Transverse colon (tissue), 4 donors: ENCODE measurements around the gene TIMP1. TPM values are rescaled to one million over a fixed set of nuclear protein-coding genes. Genes with fewer than 3 reads are reported as not detected.

ENCODE experiments used
- DNase-seq: peaks from one replicate; pipeline ENCODE4 v3.0.0-alpha.2; 2019
- H3K27ac ChIP-seq, 4 donors: fragments of 200-600 bp; sonication (generic); 2 replicates each; pipeline ENCODE4 v1.5.1; 2016 to 2018; ENCODE audit warnings: inconsistent platforms in 4 of 4
- H3K27me3 ChIP-seq: fragments of 200-600 bp; sonication (generic); 2 replicates; pipeline ENCODE4 v1.5.1; 2017; ENCODE audit warnings: inconsistent platforms
- H3K36me3 ChIP-seq, 4 donors: fragments of 200-600 bp; sonication (generic); 2 replicates each; pipeline ENCODE4 v1.5.1; 2017 to 2019; ENCODE audit warnings: inconsistent platforms in 4 of 4
- H3K4me1 ChIP-seq, 4 donors: fragments of 200-600 bp; sonication (generic); 2 replicates each; pipeline ENCODE4 v1.5.1; 2017 to 2020; ENCODE audit warnings: inconsistent platforms in 4 of 4
- H3K4me3 ChIP-seq, 4 donors: fragments of 200-600 bp; sonication (generic); 1 replicate in 1 of 4; 2 replicates in 3 of 4; pipeline versions ENCODE4 v1.5.1 to v1.6.1; 2017 to 2019; ENCODE audit warnings: inconsistent platforms in 4 of 4
- H3K9me3 ChIP-seq, 2 donors: fragments of 200-600 bp; sonication (generic); 2 replicates each; pipeline ENCODE4 v1.5.1; 2017 to 2019; ENCODE audit warnings: inconsistent platforms in 2 of 2
- CTCF ChIP-seq, 5 experiments: fragments of 200-600 bp in 3 of 5; fragments of 450-650 bp in 2 of 5; sonication (generic) in 3 of 5; IDR thresholded peaks; 1 replicate in 2 of 5; 2 replicates in 3 of 5; pipeline ENCODE4 v1.5.1; 2016 to 2017; ENCODE audit warnings: antibody characterized with exemption in 5 of 5, inconsistent platforms in 3 of 5, mild to moderate bottlenecking in 2 of 5, moderate library complexity in 1 of 5
- EP300 ChIP-seq: sonication (generic); formaldehyde crosslinking; IDR thresholded peaks from one replicate; pipeline ENCODE4 v1.6.1; 2017; ENCODE audit warnings: antibody characterized with exemption, low read depth
- POLR2A ChIP-seq: fragments of 450-650 bp; IDR thresholded peaks from one replicate; pipeline ENCODE4 v1.6.1; 2016; ENCODE audit warnings: antibody characterized with exemption, mild to moderate bottlenecking, moderate library complexity
- POLR2AphosphoS5 ChIP-seq, 3 donors: sonication (generic); formaldehyde crosslinking; IDR thresholded peaks; one replicate each; pipeline ENCODE4 v1.6.1; 2016; ENCODE audit warnings: antibody characterized with exemption in 3 of 3
- WGBS, 2 donors: methylation state at CpG; one replicate each; pipeline ENCODE4 v1.1.5; 2018; ENCODE audit warnings: low coverage in 1 of 2; 5-methylcytosine and 5-hydroxymethylcytosine counted together
- in situ Hi-C, 4 donors: fragments of 200-750 bp; cut with MboI; loops; one replicate each; pipeline versions ENCODE4 v1.15.0 to v1.15.1; 2017; ENCODE audit warnings: low sequenced_read_pairs in 3 of 4, low pct_ligation_motif_present in 1 of 4, low pct_unique_long_range_greater_than_20kb in 1 of 4
- intact Hi-C: fragments of 100-400 bp; cut with DNase I; formaldehyde crosslinking; loops from one replicate; pipeline ENCODE4 v1.15.1; 2023; ENCODE audit warnings: low total_unique reads
- total RNA-seq, 4 donors: library from RNA; depleted of rRNA; stranded (reverse); fragments of >200 nt; gene quantifications; one replicate each; pipeline ENCODE4 v1.1.0, GENCODE V29; 2016

The TIMP1 gene
- total RNA-seq, result 10 to 100 TPM; 14.2 to 83.0 (median 43.6) TPM

DNA sequence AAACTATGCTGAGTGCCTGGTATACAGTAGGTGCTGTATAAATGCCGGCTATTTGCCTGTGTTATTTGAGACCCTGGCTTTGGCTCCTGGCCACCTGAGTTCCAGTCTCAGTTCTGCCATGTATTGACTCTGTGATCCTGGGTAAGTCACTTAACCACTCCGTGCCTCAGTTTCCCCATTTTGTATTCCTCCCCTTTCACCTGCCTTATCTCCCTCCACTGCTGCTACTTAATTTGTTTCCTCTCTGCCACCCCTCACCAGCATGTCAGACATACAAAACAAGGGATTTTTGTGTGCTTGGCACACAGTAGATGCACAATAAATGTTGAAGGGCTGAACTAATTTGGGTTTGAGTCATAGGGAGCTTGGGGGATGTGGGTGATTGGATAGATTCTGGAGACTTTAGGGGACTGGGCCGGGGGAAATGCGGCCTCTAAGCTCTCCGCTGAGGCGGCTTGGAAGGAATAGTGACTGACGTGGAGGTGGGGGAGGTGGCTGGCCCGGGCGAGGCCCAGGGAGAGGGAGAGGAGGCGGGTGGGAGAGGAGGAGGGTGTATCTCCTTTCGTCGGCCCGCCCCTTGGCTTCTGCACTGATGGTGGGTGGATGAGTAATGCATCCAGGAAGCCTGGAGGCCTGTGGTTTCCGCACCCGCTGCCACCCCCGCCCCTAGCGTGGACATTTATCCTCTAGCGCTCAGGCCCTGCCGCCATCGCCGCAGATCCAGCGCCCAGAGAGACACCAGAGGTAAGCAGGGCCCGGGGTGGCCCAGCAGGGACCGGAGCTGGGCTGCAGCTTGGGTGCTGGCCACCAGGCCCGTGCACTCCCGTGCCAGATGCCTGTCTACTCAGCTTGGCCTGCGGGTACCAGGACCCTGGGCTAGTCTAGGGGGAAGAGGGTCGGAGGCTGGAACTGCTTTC, at the start of gene TIMP1:
Gene TIMP1 (plus strand): TSS at position 706 of the 917 bp plus-strand sequence. CDS start 980 bp downstream, outside the sequence.
- intact Hi-C loops, result no loop called here
- peak; percentile 82 for DNase-seq
- Histone ChIP-seq H3K27me3 (no peaks in the 10 kb centered on the region), H3K36me3 (no peaks in the 10 kb centered on the region), H3K4me1 (peaks cover 0 to 8% (median 0%) of the 10 kb centered on the region in 4 donors), H3K9me3 (no peaks in the 10 kb centered on the region), H3K4me3 (peak within 1 kb of the TSS in 3 of 4 donors; percentile 30 to 48 (median 33)), H3K27ac (peak within 1 kb of the TSS; percentile 70 to 85 (median 80))
- in situ Hi-C loops, result no loop called here
- 41% methylated on average over 23 of the region's 28 CpGs; no CpG with 5 or more reads in 1 of the 2 donors for WGBS, 2 donors
- no peak for TF ChIP-seq POLR2A
- TF ChIP-seq POLR2AphosphoS5 (IDR thresholded peaks at IDR 0.05), result peak in 2 of 3 donors; percentile 34 to 44

GRCh38 chrX:47539860-47540259, 42.4 kb upstream of the TIMP1 start:
- H3K4me3 ChIP-seq, result no peak overlapping the region
- H3K27ac ChIP-seq, result peak overlapping the region in 3 of 4 donors; percentile 64 to 79 (median 77)
- in situ Hi-C loops, result loop anchor here in 2 of 4 donors (25.0 kb wide), 2 partner anchors 222 to 328 kb away; partner anchors contain the start of gene CDK16 (in 1 of the 2)
- peaks cover 0 to 11% (median 4%) of the 10 kb centered on the region in 4 donors for H3K4me1 ChIP-seq
- intact Hi-C loops, result no loop called here
- no peaks in the 10 kb centered on the region for H3K9me3 ChIP-seq
- H3K27me3 ChIP-seq, result no peaks in the 10 kb centered on the region
- DNase-seq, result no peak
- no peaks in the 10 kb centered on the region for H3K36me3 ChIP-seq
- no peak for TF ChIP-seq POLR2A
- TF ChIP-seq CTCF (IDR thresholded peaks at IDR 0.05), result no peak

DNA sequence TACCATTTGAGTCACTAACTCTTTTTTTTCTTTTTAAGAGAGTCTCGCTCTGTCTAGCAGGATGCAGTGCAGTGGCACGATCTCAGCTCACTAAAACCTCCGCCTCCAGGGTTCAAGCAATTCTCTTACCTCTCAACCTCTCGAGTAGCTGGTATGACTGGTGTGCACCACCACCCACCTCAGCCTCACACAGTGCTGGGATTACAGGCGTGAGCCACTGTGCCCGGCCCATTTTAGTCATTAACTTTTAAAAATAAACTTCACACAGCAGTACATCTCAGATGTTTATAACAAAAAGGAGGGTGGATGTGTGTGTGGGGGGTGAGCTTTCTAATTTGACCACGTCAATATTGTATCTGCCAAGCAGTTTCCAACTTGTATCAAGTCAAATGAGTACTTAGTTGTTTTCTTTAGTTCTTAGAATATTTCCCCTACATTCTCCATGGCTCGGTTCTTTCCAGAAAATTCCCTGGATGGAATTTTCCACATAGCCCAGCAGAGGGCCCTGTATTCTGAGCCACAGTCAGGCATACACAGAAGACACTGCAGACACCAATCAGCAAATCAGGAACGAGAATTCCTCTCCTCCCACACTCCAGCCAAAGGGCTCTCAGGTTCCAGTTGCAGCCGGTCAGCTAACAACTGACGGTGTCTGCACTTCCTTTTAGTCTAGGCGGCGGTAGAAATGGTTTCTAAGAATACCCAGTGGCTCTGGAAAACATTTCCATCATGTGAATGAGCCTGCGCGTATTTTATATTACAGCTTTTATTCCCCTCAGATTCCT, 41.3 kb upstream of the TIMP1 start:
- peak; percentile 48 to 69 (median 50) for TF ChIP-seq CTCF (IDR thresholded peaks at IDR 0.05)
- no peak for TF ChIP-seq EP300
- TF ChIP-seq POLR2A, result peak; percentile 32
- peak; percentile 37 to 54 (median 38) for TF ChIP-seq POLR2AphosphoS5 (IDR thresholded peaks at IDR 0.05)
- WGBS, 2 donors, result 35 to 49% methylated on average over 7 to 15 of the region's 15 CpGs
- intact Hi-C loops, result no loop called here
- H3K27ac ChIP-seq, result peak overlapping the region; percentile 64 to 79 (median 78)
- DNase-seq, result peak; percentile 77
- no peaks in the 10 kb centered on the region for H3K9me3 ChIP-seq
- no peak overlapping the region for H3K4me3 ChIP-seq
- no peaks in the 10 kb centered on the region for H3K27me3 ChIP-seq
- no peaks in the 10 kb centered on the region for H3K36me3 ChIP-seq
- peaks cover 0 to 11% (median 4%) of the 10 kb centered on the region in 4 donors for H3K4me1 ChIP-seq
- in situ Hi-C loops, result loop anchor here in 2 of 4 donors (25.0 kb wide), 2 partner anchors 221 to 329 kb away; partner anchors contain the start of gene CDK16 (in 1 of the 2)

- H3K27ac ChIP-seq, result no peak overlapping the region
- 83% methylated on average over 5 of the region's 5 CpGs; no CpG with 5 or more reads in 1 of the 2 donors for WGBS, 2 donors
- in situ Hi-C loops (loop anchor here in 2 of 4 donors (25.0 kb wide), 2 partner anchors 219 to 331 kb away; partner anchors contain the start of gene CDK16 (in 1 of the 2)), intact Hi-C loops (no loop called here)
- no peak for DNase-seq
- H3K4me3 ChIP-seq, result no peak overlapping the region
- TF ChIP-seq POLR2AphosphoS5 (IDR thresholded peaks at IDR 0.05) (no peak), CTCF (IDR thresholded peaks at IDR 0.05) (no peak), EP300 (no peak)
- H3K36me3 ChIP-seq, result no peaks in the 10 kb centered on the region
- no peaks in the 10 kb centered on the region for H3K27me3 ChIP-seq
- no peaks in the 10 kb centered on the region for H3K9me3 ChIP-seq
- H3K4me1 ChIP-seq, result peaks cover 0 to 11% (median 4%) of the 10 kb centered on the region in 4 donors
Observed at GRCh38 chrX:47543496-47543895, 38.7 kb upstream of the TIMP1 start.
